Anterior cingulate cortex (tissue), 58 donors: ENCODE results near the gene OR2H1.
"Not testable (repeated sequence)": the region's sequence is repeated elsewhere in the genome, so short reads cannot be mapped to it uniquely, and the experiment has no call there.

Experiments
- DNase-seq, 58 donors: peaks; one replicate each; lab custom pipeline; 2025; lab: John Stamatoyannopoulos, UW

Gene OR2H1

DNA sequence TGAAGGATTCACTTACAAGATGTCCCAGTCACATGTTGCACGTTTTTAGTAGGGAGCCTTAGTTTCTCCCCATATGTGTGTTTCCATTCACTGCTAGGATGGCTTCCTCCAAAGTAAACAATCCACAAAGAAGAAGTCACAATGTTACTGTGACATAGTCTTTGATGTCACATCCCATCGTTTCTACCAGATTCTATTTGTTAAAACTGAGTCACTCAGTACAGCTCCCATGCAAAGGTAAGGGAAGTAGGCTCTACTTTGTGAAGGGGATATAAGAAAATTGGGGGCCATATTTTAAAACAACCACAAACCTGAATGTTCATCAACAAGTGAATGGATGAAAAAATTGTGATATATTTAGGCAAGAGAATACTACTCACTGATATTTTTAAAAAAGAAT, at the start of gene OR2H1, which contains the start of gene OR11A1:
OR2H1 (plus strand) TSS at position 185 of the 400 bp plus-strand sequence. CDS start 4,615 bp downstream, outside the sequence.
OR11A1 (minus strand) TSS at position 101 of the 400 bp plus-strand sequence. CDS start 29,430 bp downstream, outside the sequence.
- no peak for DNase-seq

DNA sequence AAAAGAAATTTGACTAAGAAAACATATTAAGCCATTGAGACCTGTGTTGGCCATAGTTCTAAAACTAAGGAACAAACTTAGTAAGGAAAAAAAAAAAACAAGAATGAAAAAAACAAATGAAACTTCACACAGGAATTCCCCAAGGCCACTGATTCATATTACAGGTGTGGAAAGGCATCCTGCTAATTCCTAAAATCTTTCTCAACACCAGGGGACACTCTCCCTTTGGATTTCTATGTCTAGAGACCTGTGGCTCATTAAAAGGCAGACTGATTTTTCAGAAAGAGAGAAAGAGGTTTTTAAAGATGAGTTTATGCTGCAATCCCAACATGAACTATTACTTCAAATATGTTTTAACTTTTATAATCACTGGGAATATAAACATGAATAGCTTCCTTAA, 42.4 kb upstream of the OR2H1 start, which contains the start of gene OR12D1:
OR12D1 (plus strand) TSS at position 341 of the 400 bp plus-strand sequence.
- no peak for DNase-seq

GRCh38 chr6:29419516-29419915, 37.4 kb upstream of the OR2H1 start:
- no peak for DNase-seq

DNA sequence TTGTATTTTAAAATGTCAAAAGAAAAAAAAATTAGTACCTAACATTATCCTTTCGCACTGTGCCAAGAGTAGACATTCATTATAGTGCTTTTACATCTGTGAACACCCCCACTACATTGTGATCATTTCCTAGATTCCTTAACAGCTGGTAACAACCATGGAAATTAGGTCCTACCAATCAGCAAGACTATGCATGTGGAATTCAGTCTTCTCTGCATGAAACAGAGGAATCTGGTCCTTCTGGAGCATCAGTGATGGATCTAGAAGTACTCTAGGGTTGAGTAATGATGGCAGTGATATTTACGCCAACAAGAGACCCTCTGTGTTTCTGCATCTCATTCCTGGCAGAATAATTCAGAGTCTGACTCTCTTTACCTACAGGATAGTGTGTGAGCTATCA, 32.8 kb upstream of the OR2H1 start:
- no peak for DNase-seq

- DNase-seq = no peak
These were observed 32.4 kb upstream of the OR2H1 start for GRCh38 chr6:29424575-29424974.

DNA sequence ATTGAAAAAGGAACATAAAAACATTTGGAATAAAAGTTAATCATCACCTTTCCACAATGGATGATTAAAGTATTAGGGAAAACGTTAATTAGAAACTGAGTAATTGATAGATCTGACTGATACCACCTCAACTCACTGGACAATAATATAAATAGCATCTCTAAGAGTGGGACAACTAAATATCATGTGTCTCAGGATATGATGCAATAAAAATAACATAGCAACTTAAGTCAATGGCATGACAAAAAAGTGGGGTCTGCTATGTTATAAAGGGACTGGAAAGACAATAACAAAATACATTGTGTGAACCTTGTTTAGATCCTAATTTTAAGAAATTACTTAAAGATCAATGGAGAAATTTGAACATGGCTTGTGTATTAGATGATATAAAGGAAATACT, 31.9 kb upstream of the OR2H1 start:
- DNase-seq = no peak

GRCh38 chr6:29426654-29427053, 30.3 kb upstream of the OR2H1 start:
- DNase-seq = no peak

DNA sequence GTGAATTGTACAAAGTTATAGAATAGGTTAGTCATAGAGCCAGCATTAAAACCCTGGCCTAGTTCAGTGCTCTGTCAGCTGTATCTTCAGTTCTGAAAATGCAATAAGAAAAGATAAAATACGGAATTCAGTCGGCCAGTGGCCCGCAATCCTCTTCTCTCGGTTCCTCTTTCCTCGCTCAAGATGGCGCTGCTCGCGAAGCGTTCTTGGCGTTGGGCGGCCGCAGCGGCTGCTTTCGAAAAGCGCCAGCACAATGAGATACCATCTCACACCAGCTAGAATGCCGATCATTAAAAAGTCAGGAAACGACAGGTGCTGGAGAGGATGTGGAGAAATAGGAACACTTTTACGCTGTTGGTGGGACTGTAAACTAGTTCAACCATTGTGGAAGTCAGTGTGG, 20.2 kb upstream of the OR2H1 start:
- not testable (repeated sequence) for DNase-seq

- no peak for DNase-seq
These were observed 17.9 kb upstream of the OR2H1 start, which contains the start of gene OR10C1 for GRCh38 chr6:29439006-29439405. Gene OR10C1, plus strand, starts transcription at chr6:29439306. Its CDS starts 710 bp downstream, at chr6:29440016.

GRCh38 chr6:29442719-29443118, 14.2 kb upstream of the OR2H1 start:
- DNase-seq = no peak

DNA sequence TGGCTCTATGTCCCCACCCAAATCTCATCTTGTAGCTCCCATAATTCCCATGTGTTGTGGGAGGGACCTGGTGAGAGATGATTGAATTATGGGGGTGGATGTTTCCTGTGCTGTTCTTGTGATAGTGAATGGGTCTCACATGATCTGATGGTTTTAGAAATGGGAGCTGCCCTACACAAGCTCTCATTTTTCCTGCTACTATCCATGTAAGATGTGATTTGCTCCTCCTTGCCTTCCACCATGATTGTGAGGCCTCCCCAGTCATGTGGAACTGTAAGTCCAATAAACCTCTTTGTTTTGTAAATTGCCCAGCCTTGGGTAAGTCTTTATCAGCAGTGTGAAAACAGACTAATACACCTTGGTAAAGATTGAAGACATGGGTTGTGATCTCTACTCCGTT, 12.9 kb upstream of the OR2H1 start:
- not testable (repeated sequence) for DNase-seq

DNA sequence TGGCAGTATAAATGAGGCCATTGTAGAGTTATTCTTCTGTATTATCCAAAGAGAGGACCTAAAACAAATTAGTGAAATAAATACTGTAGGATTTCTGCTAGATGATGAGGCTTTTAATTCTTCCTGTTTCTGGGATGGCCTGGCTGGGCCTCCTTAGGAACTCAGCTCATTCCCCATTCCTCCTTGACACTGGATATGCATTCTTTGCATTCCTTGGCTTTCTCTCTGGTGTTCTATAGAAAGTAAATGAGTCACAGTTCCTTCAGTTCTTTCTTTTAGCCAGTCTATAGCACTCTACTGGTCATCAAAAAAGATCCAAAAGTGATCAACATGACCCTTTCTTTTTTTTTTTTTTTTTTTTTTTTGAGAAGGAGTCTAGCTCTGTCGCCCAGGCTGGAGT, 9.3 kb upstream of the OR2H1 start:
- no peak for DNase-seq

- no peak for DNase-seq
These were observed 5.3 kb upstream of the OR2H1 start for GRCh38 chr6:29451471-29452193.

- DNase-seq = no peak
These were observed 4.3 kb downstream of the OR2H1 start for GRCh38 chr6:29461021-29461814.

DNA sequence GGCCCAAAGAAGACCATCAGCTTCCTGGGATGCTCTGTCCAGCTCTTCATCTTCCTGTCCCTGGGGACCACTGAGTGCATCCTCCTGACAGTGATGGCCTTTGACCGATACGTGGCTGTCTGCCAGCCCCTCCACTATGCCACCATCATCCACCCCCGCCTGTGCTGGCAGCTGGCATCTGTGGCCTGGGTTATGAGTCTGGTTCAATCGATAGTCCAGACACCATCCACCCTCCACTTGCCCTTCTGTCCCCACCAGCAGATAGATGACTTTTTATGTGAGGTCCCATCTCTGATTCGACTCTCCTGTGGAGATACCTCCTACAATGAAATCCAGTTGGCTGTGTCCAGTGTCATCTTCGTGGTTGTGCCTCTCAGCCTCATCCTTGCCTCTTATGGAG, 5.1 kb downstream of the OR2H1 start:
- no peak for DNase-seq

GRCh38 chr6:29465279-29465678, 8.3 kb downstream of the OR2H1 start:
- DNase-seq = no peak

DNA sequence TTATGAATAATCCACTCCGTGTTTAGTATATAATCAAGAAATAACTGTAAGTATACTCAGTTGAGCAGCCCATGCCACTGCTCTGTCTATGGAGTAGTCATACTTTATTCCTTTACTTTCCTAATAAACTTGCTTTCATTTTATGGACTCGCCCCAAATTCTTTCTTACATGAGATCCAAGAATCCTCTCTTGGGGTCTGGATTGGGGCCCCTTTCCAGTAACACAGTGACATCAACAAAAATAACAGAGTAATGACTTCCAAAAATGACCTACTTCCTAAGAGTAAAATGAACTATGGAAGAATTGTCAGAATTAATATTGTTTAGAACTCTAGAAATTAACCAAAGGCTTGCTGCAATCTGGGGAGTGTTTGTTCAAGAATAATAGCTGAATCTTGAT, 8.8 kb downstream of the OR2H1 start:
- no peak for DNase-seq

DNA sequence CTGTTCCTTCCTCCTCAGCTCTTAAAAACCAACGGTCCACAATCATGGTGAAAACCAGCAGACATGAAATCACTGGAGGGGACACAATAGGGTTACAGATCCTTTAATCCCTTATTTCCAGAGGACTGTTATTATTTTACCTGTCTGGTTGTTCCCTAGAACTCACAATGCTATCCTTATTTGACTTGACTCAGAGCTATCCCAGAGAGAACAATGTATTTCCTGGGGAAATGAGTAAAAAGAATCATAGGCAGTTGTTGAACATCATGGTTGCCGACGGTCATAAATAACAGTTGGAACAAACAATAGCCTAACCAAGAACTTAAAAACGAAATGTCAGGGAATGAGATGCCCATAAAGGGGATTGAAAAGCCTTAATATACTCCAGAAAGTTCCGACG, 9.3 kb downstream of the OR2H1 start:
- DNase-seq = no peak

DNA sequence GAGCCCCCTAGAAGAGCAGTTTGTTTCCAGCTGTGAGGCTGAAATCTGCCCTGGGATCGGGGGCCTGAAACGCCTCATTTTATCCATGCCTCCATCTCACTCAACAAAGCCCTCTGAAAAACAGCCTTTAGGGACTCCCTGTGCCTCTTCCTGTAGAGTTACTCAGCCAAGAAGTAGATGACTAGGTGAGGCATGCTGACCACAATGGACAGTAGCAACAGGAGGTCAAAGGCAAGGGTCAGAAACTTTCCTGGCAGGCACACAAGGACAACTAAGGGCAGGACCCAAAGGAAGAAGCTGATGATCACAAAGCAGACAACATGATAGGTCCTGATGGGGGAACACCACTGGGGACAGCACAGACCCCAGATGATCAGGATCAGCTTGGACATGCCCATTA, 18.0 kb downstream of the OR2H1 start:
- DNase-seq = no peak

GRCh38 chr6:29477923-29478450, 21.0 kb downstream of the OR2H1 start:
- DNase-seq = no peak

- DNase-seq = no peak
These were observed 21.8 kb downstream of the OR2H1 start for GRCh38 chr6:29478740-29479139.
